ENCODE measurements around the gene EFR3B. TPM values are rescaled to one million over a fixed set of nuclear protein-coding genes. Genes with fewer than 3 reads are reported as not detected.

EFR3B gene
- total RNA-seq, 1 experiment from 2014 or later, result 7.0 TPM

- Histone ChIP-seq H3T11ph (ENCODE audit: low read length) (no peak overlapping the region), H3K79me2 (ENCODE audit: insufficient read depth, low read length) (no peaks in the 10 kb centered on the region), H2BK15ac (ENCODE audit: low read depth, low read length) (no peak overlapping the region), H3K23me2 (ENCODE audit: insufficient read length, low read depth, low read length, poor library complexity, severe bottlenecking) (no peaks in the 10 kb centered on the region), H3K27me3 (ENCODE audit: insufficient read depth, low read length) (no peaks in the 10 kb centered on the region), H2AFZ (ENCODE audit: low read length) (no peak overlapping the region), H2BK120ac (ENCODE audit: low read depth, low read length, poor library complexity, severe bottlenecking) (no peak overlapping the region), H3K4me1 (ENCODE audit: insufficient read depth, low read length) (no peaks in the 10 kb centered on the region), H3K14ac (ENCODE audit: insufficient read depth, low read length) (no peak overlapping the region), H2BK20ac (ENCODE audit: low read depth, low read length, poor library complexity, severe bottlenecking) (no peak overlapping the region), H4K91ac (ENCODE audit: insufficient read length, low read depth, low read length) (no peak overlapping the region), H3K23ac (ENCODE audit: insufficient read length, low read depth, low read length) (no peak overlapping the region), H3K27ac (ENCODE audit: insufficient read length, low read depth, low read length) (no peak overlapping the region), H3K79me1 (ENCODE audit: insufficient read depth, low read depth, low read length, poor library complexity, severe bottlenecking) (no peaks in the 10 kb centered on the region), H3K9ac (ENCODE audit: extremely low read depth, insufficient read length, low read length) (no peak overlapping the region), H3K4me2 (ENCODE audit: insufficient read depth, insufficient read length, low read length) (no peak overlapping the region), H3K18ac (ENCODE audit: insufficient read length, low read depth, low read length) (no peak overlapping the region), H2AK5ac (ENCODE audit: insufficient read length, low read length) (no peak overlapping the region), H2BK5ac (ENCODE audit: insufficient read length, low read length) (no peak overlapping the region), H4K5ac (ENCODE audit: insufficient read length, low read depth, low read length) (no peak overlapping the region), H2BK12ac (ENCODE audit: insufficient read length, low read depth, low read length) (no peak overlapping the region), H3K56ac (ENCODE audit: insufficient read length, low read depth, low read length) (no peak overlapping the region), H4K20me1 (ENCODE audit: control insufficient read depth, insufficient read depth, insufficient read length) (no peaks in the 10 kb centered on the region), H3K4ac (ENCODE audit: low read depth, low read length) (no peak overlapping the region), H4K8ac (replicated peaks; ENCODE audit: insufficient read length, low read depth, low read length) (no peak overlapping the region), H3K9me3 (ENCODE audit: control insufficient read depth, low read depth, low read length) (no peaks in the 10 kb centered on the region)
- H3K27me3 Mint-ChIP-seq (ENCODE audit: low read depth), result peaks cover 24% of the 10 kb centered on the region
- no peak for DNase-seq
- no peak overlapping the region for H3K27ac Mint-ChIP-seq
- no peaks in the 10 kb centered on the region for H3K9me3 Mint-ChIP-seq
- H3K36me3 Mint-ChIP-seq (ENCODE audit: insufficient read depth in 1 of 3, low read depth in 3 of 3), result no peaks in the 10 kb centered on the region; a peak in 1 of 7 replicates
- no peak overlapping the region for H3K4me3 Mint-ChIP-seq
- WGBS (ENCODE audit: extremely low coverage, insufficient read length, low lambda C conversion rate), result no CpG with 5 or more reads among the region's 8 CpGs
- TF ChIP-seq, protein P1, sequence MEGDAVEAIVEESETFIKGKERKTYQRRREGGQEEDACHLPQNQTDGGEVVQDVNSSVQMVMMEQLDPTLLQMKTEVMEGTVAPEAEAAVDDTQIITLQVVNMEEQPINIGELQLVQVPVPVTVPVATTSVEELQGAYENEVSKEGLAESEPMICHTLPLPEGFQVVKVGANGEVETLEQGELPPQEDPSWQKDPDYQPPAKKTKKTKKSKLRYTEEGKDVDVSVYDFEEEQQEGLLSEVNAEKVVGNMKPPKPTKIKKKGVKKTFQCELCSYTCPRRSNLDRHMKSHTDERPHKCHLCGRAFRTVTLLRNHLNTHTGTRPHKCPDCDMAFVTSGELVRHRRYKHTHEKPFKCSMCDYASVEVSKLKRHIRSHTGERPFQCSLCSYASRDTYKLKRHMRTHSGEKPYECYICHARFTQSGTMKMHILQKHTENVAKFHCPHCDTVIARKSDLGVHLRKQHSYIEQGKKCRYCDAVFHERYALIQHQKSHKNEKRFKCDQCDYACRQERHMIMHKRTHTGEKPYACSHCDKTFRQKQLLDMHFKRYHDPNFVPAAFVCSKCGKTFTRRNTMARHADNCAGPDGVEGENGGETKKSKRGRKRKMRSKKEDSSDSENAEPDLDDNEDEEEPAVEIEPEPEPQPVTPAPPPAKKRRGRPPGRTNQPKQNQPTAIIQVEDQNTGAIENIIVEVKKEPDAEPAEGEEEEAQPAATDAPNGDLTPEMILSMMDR (conservative IDR thresholded peaks at IDR 0.05), result no peak
- H3K4me1 Mint-ChIP-seq, result peaks cover 10 to 21% of the 10 kb centered on the region in 2 experiments
Measured at GRCh38 chr2:25177211-25177611, 135.3 kb downstream of the EFR3B start.
